HepG2 (cell line): ENCODE results near the gene LRRC3. TPM values are rescaled to one million over a fixed set of nuclear protein-coding genes. Genes with fewer than 3 reads are reported as not detected.
A peak's percentile ranks its signal among the peaks of the same experiment; 100 is the strongest.

ENCODE experiments used
- EP300 ChIP-seq, 3 experiments: sonication (generic) in 1 of 3; formaldehyde crosslinking in 1 of 3; IDR thresholded peaks; 2 replicates each; pipeline versions ENCODE4 v1.5.1 to v1.6.1; 2011 to 2020; ENCODE audit warnings: low read depth in 2 of 3, low read length in 2 of 3, borderline replicate concordance in 1 of 3, improper control_type of control experiment in 1 of 3, mild to moderate bottlenecking in 1 of 3, missing genetic modification reagents in 1 of 3, moderate library complexity in 1 of 3
- GTF2F1 ChIP-seq: fragments of 150-350 bp; IDR thresholded peaks from 2 replicates; pipeline ENCODE4 v1.6.1; 2014; ENCODE audit warnings: low read length
- RFX3 ChIP-seq: IDR thresholded peaks from 2 replicates; pipeline ENCODE4 v1.6.1; 2016; ENCODE audit warnings: missing biosample characterization, missing genetic modification reagents
- SNRNP70 ChIP-seq: fragments of 200-400 bp; formaldehyde crosslinking; IDR thresholded peaks from 2 replicates; pipeline ENCODE4 v1.6.1; 2017; ENCODE audit warnings: mild to moderate bottlenecking, low read depth, low read length, moderate library complexity
- SOX5 ChIP-seq: IDR thresholded peaks from 2 replicates; pipeline ENCODE4 v1.6.1; 2016; ENCODE audit warnings: borderline replicate concordance
- ZBTB21 ChIP-seq: sonication (generic); formaldehyde crosslinking; IDR thresholded peaks from 2 replicates; pipeline ENCODE4 v1.4.0; 2020; ENCODE audit warnings: missing genetic modification reagents
- ZNF235 ChIP-seq: sonication (generic); formaldehyde crosslinking; IDR thresholded peaks from 2 replicates; pipeline ENCODE4 v1.8.1; 2023; ENCODE audit warnings: mild to moderate bottlenecking, missing genetic modification reagents, borderline replicate concordance
- ZNF414 ChIP-seq: sonication (generic); formaldehyde crosslinking; IDR thresholded peaks from 2 replicates; pipeline ENCODE4 v1.5.0; 2020; ENCODE audit warnings: missing genetic modification reagents
- ZNF563 ChIP-seq: sonication (generic); formaldehyde crosslinking; IDR thresholded peaks from 2 replicates; pipeline ENCODE4 v1.8.0; 2022; ENCODE audit warnings: mild to moderate bottlenecking, moderate library complexity, missing genetic modification reagents
- ZSCAN20 ChIP-seq: sonication (generic); formaldehyde crosslinking; IDR thresholded peaks from 2 replicates; pipeline ENCODE4 v1.4.0; 2020; ENCODE audit warnings: missing genetic modification reagents, mild to moderate bottlenecking, borderline replicate concordance
- polyA plus RNA-seq, 8 experiments: library from polyadenylated mRNA; depleted of rRNA in 3 of 8; stranded (reverse) in 7 of 8; unstranded in 1 of 8; fragments of >200 nt; fragmentation: Illumina TruSeq in 4 of 8; extraction: Trizol in 4 of 8; gene quantifications; 2 replicates each; pipeline versions ENCODE4 v1.2.1 to v1.2.3, GENCODE V29; 2011 to 2016; ENCODE audit warnings: low read depth in 4 of 8, missing spikeins in 1 of 8, mixed read lengths in 1 of 8; ENCODE audit not compliant: insufficient read depth in 1 of 8
- total RNA-seq, 5 experiments: library from RNA; depleted of rRNA; stranded (reverse); fragments of >200 nt; fragmentation: Illumina TruSeq; extraction: Trizol; gene quantifications; 2 replicates each; pipeline ENCODE4 v1.2.3, GENCODE V29; 2016; ENCODE audit warnings: low read depth in 1 of 5
- TF ChIP-seq, protein P1 (sequence below): sonication (generic); formaldehyde crosslinking; IDR thresholded peaks from 2 replicates; pipeline ENCODE4 v1.5.0; 2020; ENCODE audit warnings: missing genetic modification reagents

Gene LRRC3
- total and polyA plus RNA-seq, 2 of the 13 experiments (the other 11 are each of a cell fraction or from before 2014, with no cell fraction given) = 4.8 to 16.5 TPM

DNA sequence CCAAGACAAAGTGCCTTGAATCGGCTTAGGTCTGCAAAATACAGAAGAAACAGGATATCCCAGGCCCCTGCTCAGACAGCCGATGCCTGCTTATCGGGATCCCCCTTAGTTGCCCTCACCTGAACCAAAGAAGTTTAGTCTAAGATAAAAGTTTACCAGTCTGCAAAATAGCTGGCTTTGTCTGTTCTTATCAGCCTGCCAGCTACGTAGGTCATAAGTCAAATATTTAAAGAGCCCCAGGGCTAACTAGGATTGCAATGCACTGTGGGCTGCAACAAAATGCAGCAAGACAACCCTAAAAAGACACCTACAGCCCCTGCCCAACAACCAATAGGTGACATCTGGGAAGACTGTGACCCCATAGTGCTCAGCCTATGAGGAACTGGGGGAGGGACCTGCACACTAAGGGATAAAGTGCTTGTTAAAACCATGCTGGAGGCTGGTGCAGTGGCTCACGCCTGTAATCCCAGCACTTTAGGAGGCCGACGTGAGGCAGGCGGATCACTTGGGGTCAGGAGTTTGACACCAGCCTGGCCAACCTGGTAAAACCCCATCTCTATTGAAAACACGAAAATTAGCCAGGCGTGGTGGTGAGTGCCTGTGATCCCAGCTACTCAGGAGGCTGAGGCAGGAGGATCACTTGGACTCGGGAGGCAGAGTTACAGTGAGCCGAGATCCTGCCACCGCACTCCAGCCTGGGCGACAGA, 27.4 kb downstream of the LRRC3 start (continued):
- TF ChIP-seq ZNF414 (CRISPR knock-in tag) (no peak), EP300 (IDR thresholded peaks at IDR 0.05; ENCODE audit: low read depth in 2 of 2, low read length in 2 of 2) (peak in 1 of 2 experiments; percentile 77; a peak in 1 of 4 replicates), EP300 (CRISPR knock-in tag; IDR thresholded peaks at IDR 0.05; ENCODE audit: borderline replicate concordance) (no peak), SNRNP70 (no peak), RFX3 (no peak), GTF2F1 (no peak), ZSCAN20 (CRISPR knock-in tag) (no peak), ZNF563 (CRISPR knock-in tag) (peak; percentile 65; the same call in 1 of the 2 replicates), ZNF235 (CRISPR knock-in tag) (no peak), SOX5 (peak; percentile 50; the same call in 1 of the 2 replicates), ZBTB21 (CRISPR knock-in tag) (no peak; the same call in 1 of the 2 replicates)
- TF ChIP-seq, protein P1, sequence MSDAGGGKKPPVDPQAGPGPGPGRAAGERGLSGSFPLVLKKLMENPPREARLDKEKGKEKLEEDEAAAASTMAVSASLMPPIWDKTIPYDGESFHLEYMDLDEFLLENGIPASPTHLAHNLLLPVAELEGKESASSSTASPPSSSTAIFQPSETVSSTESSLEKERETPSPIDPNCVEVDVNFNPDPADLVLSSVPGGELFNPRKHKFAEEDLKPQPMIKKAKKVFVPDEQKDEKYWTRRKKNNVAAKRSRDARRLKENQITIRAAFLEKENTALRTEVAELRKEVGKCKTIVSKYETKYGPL (CRISPR knock-in tag) = no peak
- TF ChIP-seq, all 625 proteins: peak for 184
